Thyroid gland (tissue), 4 donors: ENCODE measurements around the gene USP13.

Source experiments
- CTCF ChIP-seq, 6 experiments: fragments of 200-600 bp in 3 of 6; fragments of 450-650 bp in 3 of 6; sonication (generic) in 3 of 6; IDR thresholded peaks; one replicate each; pipeline ENCODE4 v1.5.1; 2016 to 2019; ENCODE audit warnings: antibody characterized with exemption in 6 of 6, mild to moderate bottlenecking in 2 of 6, inconsistent platforms in 1 of 6, moderate library complexity in 1 of 6
- POLR2A ChIP-seq, 2 donors: fragments of 450-650 bp; IDR thresholded peaks; one replicate each; pipeline ENCODE4 v1.6.1; 2017; ENCODE audit warnings: antibody characterized with exemption in 2 of 2, mild to moderate bottlenecking in 2 of 2, moderate library complexity in 1 of 2

- TF ChIP-seq POLR2A (IDR thresholded peaks at IDR 0.05) (no peak), CTCF (IDR thresholded peaks at IDR 0.05) (no peak)
Measured at GRCh38 chr3:179801263-179801662, 148.4 kb downstream of the USP13 start.
